Activated CD4-positive, CD25-positive, alpha-beta regulatory T cell treated with anti-CD3 and anti-CD28 coated beads, Interleukin-2, amount 50 U/mL, for 16 hours (primary cell): ENCODE measurements around the gene BCAS4.
"Not testable (repeated sequence)": the region's sequence is repeated elsewhere in the genome, so short reads cannot be mapped to it uniquely, and the experiment has no call there.

Experiments used
- DNase-seq: peaks from one replicate; pipeline ENCODE4 v3.0.0-alpha.2; 2020; ENCODE audit warnings: low read depth, low spot score

The BCAS4 gene

DNA sequence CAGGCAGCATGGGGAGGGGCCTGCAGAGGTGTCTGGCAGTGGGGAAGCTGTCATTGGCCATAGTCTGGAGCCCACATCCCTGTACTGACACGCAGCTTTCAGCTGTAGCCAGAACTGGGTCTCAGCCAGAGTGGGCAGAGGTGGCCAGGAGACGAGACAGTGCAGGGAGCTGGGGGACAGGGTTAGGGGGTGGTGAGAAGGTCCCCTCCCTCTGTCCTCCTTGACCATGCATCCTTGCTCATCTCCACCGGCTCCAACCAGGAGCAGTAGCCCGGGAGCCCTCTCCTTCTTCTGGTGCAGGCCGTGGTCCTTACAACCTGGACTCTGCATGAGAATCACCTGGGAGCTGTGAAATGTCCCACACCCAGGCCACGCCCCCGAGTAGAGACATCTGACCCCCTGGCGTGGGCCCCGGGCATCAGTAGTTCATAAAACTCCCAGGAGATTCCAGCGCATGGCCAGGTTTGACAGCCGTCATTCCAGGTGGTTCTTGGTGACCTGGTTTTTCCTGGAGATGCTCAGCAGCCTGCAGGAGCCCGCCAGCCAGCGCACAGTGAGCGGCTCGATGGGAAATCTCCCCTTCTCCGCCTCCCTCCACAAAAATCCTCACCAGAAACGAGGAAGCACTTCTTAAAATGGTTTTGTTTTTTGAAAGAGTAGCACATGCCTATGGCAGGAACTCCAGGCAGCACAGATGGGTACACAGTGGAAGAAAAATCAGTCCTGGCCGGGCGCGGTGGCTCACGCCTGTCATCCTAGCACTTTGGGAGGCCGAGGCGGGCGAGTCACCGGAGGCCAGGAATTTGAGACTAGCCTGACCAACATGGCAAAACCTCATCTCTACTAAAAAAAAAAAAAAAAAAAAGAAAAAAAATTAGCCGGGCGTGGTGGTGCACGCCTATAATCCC is 80.2 kb downstream of the BCAS4 start:
- no peak for DNase-seq

DNA sequence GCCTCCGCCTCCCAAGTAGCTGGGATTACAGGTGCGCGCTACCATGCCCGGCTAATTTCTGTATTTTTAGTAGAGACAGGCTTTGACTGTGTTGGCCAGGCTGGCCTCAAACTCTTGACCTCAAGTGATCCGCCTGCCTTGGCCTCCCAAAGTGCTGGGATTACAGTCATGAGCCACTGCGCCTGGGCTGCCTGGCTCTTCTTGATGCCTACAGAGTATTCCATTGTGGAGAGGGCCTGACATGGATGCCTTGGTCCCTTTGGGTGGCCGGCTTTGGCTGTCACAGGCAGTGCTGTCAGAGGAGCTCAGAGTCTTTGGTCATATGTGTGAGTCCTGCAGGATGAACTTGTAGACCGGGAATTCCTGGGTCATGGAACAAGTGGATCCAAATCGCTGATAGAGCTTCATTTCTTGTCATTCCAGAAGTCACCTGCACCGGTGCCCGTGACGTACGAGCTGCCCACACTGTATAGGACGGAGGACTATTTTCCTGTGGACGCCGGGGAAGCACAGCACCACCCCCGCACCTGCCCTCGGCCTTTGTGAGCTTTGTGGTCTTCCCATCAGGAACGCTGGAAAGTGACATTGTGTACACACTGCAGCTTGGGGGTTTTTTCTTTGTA is 81.3 kb downstream of the BCAS4 start:
- DNase-seq, result no peak

DNA sequence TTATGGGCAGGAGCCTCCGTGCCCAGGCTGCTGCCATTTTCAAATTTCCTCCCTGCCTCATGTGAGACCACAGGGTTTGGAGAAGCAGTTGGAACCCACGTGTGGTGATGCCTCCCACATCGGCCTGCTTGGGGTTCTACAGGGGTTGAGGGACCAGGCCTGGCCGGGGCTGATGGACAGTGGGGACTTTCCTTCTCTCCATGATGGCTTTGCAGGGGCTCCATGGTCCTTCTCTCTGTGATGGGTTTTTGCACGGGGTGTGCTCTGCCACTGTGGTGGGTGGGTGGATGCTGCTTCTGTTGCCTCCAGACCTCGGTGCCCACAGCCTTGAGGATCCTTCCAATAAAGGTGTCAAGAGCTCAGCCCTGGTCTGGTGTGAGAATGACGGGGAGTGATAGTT is 82.0 kb downstream of the BCAS4 start:
- no peak for DNase-seq

DNA sequence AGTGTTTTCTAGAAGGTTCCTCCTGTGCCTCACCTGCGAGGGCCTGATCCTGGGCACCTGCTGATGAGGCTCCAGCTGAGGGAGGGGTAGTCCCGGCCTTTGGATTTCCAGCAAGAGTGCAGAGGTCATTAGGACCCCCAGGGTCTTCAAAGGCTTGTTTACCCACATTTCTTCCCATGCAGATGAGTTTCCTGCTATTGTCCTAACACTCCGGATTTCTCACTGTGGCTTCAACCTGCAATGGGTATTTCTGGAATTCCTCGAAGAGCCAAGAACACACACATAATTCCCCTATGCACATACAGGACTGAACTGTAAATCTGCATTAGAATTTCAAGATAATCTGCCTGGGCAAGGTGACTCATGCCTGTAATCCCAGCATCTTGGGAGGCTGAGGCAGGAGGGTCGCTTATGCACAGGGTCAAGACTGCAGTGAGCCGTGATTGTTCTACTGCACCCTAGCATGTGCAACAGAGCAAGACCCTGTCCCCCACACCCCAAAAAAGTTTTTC is 82.4 kb downstream of the BCAS4 start:
- no peak for DNase-seq

DNA sequence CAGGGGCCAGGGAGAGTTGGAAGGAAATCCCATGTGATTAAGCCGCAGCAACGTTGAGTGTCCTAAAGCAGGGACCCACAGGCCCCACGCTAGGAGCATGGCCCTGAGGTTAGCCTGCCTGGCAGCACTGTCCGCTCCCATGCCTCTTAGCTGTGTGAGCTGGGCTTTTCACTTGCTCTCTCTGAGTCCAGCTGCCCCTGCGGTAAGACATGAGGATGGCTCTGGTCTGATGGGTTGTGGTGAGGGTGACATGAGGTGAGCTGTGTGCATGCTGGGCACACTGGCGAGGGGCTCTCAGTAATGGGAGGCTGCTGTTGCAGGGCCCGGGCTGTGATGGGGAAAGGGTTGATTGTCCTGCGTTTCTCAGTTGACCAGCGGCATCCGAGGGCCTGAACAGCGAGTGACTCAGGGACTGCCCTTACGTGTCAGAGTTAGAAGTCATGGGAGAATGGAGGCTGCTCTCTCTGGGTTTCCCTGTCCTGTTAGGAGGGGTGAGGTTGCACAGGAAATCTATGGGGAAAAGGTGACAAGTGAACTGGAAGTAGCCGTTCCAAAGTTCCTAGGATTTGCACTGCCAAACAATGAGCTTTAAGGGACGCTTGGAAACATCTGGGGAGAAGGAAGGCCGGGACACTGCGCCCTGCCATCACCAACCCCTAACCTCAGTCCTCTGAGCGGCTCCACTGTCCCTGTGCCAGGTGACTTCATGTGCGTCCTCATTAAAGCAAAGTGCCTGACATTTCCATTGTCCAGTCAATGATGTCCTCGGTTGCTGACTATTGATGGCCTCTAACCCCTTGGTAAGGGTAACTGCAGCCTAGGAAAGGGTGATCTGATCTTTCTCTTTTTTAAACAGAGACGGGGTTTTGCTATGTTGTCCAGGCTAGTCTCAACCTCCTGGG is 85.0 kb downstream of the BCAS4 start:
- no peak for DNase-seq

DNA sequence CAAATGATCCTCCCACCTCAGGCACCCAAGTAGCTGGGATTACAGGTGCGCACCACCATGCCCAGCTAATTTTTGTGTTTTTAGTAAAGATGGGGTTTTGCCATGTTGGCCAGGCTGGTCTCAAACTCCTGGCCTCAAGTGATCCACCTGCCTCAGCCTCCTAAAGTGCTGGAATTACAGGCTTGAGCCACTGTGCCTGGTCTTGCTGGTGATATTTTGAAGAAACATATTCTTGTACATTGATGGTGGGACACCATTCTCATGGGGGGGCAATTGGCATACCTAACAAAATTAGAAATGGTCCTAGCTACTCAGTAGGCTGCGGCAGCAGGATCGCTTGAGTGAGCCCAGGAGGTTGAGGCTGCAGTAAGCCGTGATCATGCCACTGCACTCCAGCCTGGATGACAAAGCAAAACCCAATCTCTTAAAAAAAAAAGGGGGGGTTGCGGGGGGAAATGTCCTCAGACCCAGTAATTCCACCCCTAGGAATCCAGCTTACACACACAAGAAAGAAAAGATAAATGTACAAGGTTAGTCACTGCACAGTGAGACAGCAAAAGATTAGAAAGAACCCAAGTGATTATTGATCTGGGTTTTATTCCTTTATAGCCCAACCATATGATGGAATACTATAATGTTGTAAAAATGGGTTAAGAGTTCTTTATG is 87.0 kb downstream of the BCAS4 start:
- DNase-seq, result not testable (repeated sequence)

DNA sequence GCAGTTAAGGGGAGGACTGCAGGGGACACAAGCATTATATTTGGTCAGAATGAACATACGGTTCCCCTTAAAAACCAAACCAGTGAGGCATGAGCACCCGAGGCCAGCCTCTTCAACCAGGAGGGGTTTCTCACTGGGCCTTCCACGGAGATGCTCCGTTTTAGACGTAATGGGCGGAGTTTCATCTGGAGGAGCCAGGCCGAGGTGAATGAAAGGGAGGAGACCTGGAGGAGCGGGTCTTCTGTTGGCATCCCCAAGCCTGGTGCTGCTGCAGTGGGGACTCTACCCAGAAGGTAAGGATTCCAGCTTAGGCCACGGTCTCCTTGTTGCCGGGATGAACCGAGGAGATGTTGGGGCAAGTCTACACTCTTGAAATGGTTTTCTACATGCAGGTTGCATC is 89.0 kb downstream of the BCAS4 start:
- DNase-seq, result no peak

DNA sequence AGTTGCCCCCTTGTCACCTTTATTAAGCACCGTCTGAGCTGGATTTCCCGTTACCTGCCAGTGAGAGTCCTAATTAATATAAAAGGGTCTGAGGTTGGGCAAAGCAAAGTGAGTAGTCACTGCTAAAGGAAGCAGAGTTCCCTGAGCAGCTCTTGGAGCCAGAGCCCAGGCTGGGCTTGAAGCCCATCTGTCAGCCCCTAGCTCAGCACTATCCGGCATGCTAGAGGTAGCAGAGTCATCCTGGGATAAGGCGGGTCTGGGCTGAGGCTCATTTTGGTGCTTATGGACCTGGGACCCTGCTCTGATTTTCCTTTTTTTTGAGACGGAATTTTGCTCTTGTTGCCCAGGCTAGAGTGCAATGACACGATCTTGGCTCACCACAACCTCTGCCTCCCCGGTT is 90.2 kb downstream of the BCAS4 start:
- DNase-seq, result no peak

DNA sequence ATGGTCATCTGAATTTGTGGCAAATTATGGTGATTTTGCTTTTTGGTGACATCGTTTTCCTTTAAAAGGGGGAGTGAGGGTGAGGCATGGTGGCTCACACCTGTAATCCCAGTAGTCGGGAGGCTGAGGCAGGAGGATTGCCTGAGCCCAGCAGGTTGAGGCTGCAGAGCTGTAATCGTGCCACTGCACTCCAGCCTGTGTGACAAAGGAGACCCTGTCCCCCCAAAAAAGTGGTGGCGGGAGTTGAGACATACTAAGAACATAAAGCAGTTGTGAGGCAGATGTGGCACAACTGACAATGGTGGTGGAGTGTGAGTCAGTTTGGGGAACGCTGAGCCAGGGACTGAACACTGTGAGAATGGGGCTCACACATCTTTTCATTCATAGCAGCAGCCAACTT is 90.9 kb downstream of the BCAS4 start:
- no peak for DNase-seq

DNA sequence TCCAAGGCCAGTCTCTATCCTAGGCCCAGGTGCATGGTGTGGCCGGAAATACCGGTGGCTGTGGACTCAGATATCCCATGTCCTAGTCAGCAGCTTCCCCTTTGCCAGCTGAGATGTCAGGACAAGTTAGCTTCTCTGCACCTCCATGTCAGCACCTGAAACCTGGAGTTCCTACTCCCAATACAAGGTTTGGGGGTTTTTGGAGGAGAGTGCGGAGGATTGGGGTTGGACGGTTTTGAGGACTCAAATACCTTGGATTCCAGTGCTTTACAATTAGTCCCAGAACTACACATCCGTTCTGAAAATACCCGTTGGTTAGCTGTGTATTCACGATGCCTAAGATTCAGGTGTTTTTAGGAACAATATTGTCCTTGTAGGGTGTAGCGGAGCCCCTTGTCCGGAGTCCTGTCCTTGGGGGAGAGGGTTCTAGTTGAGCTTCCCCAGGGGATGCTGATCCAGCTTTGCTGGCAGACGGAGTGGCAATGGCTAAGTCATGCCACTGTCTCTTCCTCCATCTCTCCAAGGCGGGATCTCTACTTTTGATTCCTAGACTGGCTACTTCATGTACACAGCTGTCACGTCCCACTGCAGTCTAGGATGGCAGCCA is 91.4 kb downstream of the BCAS4 start:
- DNase-seq, result no peak

DNA sequence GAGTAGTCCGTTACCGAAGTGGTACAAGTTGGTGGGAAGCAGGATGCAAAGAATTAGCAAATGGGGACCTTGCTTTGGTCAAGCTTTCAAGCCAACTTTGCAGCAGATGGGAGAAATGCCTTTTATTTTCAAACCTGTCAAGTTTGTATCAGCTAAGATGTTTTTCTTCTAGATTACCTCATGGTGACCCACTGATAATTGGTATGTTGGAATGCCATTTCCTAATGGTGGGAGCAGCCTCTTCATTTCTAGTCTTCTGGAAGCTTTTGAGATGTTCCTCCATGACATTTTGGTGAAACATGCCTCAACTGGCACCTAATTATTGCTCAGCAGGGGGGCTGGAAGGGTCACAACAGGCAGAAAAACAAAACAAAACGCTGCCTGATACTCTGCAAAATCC is 92.7 kb downstream of the BCAS4 start:
- DNase-seq, result no peak

DNA sequence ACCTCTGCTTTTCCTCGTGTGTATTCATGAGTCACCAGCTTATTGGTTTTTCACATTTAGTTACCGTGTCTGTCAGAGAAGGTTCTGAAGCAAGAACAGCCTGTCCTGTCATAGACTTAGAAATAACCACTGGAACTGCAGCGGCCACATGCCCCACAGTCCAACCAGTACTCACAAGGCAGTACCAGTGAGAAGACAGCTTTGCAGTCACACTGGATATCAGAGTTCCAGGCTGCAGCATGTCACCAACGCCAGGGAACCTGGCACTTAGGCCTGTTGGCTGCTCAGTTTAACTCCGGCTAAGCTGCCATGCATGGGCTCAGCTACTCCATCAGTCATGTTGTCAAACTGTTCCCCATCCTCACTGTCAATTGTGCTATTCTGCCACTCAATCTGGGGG is 96.3 kb downstream of the BCAS4 start:
- DNase-seq, result no peak

DNA sequence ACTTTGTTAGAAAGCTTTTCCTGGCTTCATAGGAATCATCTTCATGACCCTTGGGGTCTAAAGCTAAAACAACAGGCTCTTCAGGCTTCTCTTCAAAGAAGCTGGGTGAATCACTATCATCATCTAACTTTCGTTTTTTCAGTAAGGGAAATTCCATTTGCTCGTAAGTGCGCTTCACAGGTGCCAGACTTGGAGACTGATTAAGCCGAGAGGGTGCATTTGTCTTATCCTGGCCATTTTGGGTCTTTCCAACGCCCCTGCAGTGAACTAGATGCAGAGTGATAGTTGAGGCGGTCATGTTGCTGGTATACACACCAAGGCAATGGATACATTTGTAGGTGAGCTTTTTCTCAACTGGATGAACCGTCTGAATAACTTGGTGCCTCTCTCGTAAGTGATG is 97.5 kb downstream of the BCAS4 start:
- DNase-seq, result no peak

DNA sequence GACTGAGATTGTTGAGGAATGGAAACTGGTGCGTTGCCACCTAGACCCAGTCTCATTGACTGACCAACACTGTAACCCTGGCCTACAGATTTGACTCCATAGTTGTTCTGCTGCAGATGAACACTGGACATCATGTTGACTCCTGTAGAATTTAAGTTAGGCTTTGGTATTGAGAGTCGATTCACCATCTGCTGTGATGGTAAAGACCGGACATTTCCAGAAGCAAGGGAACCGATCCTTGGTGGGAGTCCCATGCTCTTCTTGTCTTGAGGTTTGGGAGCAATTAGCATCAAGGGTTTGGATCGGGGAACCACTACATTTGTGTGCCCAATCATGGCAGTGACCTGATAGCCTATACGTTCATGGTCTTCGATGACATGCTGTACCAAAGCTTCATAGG is 98.8 kb downstream of the BCAS4 start:
- DNase-seq, result no peak

DNA sequence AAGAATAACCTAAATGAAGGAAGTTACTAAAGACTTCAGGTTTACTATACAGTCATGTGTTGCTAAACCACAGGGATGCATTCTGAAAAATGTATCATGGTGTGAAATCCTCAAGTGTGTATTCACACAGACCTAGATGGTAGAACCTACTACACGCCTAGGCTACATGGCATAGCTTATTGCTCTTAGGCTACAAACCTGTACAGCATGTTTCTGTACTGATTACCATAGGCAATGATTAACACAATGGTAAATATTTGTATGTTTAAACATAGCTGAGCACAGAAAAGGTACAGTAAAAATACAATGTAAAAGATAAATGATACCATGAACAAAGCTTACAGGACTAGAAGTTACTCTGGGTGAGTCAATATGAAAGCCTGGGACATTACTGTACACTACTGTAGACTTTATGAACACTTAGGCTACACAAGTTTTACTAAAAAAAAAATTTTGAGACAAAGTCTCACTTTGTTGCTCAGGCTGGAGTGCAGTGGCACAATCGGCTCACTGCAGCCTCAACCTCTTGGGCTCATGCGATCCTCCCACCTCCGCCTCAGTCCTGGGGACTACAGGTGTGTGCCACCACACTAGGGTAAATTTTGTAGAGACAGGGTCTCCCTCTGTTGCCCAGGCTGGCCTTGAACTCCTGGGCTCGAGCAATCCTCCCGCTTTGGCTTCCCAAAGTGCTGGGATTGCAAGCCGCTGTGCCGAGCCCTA is 100.4 kb downstream of the BCAS4 start:
- DNase-seq, result no peak

DNA sequence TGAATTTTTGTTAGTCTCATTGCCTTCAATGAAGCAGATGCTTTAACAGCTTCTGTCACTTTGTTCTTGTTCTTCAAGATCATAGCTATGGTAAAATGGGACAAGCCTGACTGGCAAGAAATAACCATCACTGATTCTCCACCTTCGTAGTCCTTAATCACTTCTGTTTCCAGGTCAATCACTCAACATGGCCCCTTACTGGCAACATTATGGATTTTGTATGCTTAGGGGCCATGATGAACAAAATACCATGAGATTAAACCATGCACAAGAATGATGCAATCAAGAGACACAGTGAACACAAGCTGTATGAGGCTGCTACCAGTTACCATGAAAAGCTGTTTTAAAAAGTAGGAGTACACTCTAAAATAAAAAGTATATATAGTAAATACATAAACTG is 103.6 kb downstream of the BCAS4 start:
- no peak for DNase-seq

DNA sequence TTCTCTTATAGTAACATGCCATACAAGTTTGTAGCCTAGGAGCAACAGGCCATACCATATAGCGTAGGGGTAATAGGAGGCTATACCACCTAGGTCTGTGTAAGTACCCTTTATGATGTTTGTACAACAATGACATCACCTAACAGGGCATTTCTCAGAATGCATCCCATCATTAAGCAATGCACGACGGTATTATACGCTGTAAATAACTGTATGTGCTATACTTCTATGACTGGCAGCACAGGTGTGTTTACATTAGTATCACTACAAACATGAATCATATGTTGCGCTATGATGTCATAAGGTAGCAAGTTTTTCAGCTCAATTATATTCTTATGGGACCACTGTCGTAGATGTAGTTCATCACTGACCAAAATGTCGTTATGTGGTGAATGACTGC is 105.4 kb downstream of the BCAS4 start:
- no peak for DNase-seq

DNA sequence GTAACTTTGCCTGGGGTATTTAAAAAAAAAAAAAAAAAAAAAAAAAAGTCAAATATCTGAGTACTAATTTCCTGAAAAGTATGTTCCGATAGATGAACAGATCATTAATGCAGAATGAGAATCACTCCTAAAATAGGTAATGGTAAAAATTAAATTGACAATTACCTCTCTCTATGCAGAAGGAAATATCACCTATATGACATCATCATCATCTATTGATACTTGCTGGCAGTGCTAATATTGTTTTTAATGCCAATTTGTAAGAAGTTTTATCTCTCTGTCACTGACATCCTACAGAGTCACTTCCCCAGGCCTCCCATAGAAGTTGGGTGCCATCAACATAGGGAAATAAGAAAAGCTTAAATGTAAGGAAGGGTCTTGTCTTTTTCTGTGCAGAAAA is 106.4 kb downstream of the BCAS4 start:
- no peak for DNase-seq

DNA sequence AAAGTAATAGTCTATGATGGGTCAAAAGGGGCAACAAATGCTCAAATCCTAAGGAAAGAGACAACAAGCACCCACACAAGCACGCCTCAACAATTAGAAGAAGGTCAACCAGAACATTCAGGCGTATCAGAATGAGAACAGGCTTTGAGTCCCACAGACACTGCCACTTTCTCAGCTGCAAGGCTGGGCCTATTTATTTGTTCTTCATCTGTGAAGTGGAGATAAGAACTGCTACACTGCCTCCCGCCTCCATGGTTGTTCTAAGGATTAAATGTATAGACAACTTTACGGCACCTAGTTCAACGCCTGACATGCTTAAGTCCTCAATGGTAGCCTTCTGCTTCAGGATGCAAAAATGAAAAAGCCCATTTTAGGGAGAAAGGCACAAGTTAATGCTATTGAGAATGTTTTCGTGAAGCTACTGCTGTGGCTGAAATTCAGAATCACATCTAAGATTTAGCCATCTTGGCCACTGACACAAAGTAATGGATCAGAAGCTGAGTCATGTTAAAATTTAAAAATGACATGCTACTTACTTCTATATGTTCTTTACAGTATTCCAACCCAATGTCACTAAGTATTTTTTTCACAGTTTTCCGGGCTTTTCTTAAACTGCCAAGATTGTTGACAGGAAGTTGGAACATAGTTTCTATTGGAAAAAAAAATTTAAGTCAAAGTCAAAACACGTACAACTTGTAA is 108.6 kb downstream of the BCAS4 start:
- no peak for DNase-seq

DNA sequence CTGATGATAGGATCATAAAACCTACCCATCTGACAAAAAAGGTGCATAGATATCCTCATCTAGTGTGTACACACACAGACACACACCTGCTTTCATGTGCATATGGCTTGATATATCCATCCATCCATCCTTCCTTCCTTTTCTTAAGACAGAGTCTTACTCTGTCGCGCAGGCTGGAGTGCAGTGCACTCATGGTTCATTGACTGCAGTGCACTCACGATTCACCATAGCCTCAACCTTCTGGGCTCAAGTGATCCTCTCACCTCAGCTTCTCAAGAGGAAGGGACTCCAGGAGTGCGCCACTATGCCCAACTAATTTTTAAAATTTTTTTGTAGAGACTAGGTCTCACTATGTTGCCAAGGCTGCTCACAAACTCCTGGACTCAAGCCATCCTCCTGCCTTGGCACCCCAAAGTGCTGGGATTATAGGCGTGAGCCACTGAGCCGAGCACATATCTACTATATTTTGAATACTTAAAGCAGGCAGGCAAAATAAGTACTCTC is 109.3 kb downstream of the BCAS4 start:
- no peak for DNase-seq
